GM21528 (cell line): ENCODE results near the gene MAGEB17.

Source experiments
- ATAC-seq: cut with Tn5 transposase; IDR thresholded peaks from one replicate; pipeline ENCODE4 v1.9.1; 2021; ENCODE audit warnings: mild to moderate bottlenecking, moderate library complexity; ENCODE audit not compliant: unreplicated experiment, low FRiP score

MAGEB17 gene

DNA sequence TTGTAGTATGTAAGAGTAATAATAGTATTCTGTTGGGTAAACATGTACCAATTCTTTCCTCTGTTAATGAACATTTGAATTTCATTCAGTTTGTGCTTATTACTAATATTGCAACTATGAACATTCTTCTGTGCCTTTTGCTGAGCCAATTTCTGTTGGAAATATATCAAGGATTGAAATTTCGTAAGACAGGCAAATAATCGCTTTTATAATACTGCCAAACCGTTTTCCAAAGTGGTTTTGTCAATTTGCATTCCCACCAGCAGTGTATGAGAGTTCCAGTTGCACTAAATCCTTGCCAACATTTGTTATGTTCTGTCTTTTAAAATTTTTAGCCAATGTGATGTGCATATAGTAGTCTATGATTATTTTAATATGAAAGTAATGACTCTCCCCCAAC lies 38.6 kb downstream of the MAGEB17 start:
- ATAC-seq: no peak

DNA sequence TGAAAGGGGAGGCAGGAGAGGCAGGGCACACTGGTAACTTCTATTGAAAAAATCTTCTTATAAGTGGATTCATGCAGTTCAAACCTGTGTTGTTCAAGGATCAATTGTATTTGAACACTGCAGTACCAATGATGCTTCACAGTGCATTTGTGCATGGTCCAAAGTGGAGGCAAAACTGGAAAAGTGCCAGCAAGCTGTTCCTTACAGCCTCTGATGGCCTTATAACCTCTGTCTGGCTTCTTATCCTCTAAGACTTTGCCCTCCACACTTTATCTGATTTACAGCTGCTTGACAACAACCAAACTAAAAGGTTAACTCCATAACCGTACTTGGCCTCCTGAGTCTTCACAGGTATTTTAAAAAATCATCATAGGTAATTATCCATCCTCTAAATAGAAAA lies 40.4 kb downstream of the MAGEB17 start:
- ATAC-seq: no peak

DNA sequence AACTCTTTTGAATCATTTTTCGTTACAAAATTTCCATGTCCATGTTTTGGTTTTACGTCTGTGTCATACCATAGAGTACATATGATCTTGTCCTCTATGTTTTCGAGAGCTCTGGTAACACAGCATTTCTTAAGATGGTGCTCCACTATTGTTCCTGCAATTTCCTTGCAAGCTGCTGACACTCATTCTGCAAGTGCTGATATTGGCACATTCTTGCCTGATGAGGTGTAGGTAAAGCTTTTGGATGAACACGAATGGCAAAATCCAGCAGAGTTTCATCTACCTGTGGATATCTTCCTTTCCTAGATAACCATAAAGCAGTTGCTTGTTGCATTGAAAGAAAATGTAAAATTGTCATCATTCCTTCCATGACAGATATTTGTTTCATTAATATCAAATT lies 41.3 kb downstream of the MAGEB17 start:
- ATAC-seq: no peak

DNA sequence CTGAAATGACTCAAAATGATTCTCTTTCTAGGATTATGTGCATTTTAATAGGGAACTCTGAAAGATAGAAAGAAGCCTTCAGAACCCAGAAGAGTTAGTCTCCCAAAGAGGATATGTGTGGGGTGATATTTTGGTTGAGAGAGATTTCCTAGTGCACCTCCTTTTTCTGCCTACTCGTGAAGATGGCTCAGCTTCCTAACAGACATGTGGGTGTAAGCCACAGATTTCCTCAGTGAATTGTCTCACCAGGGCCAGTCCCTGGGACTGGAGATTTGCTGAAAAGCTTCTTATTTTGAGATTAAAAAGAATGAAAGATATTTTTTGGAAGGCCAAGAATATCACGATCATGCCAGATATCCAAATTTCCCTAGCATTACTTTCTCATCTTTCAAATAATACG lies 42.8 kb downstream of the MAGEB17 start:
- no peak for ATAC-seq

GRCh38 chrX:16212024-16212423 lies 44.7 kb downstream of the MAGEB17 start:
- no peak for ATAC-seq

GRCh38 chrX:16212436-16212835 lies 45.2 kb downstream of the MAGEB17 start:
- no peak for ATAC-seq

- no peak for ATAC-seq
Observed at GRCh38 chrX:16213961-16214360, 46.7 kb downstream of the MAGEB17 start.

DNA sequence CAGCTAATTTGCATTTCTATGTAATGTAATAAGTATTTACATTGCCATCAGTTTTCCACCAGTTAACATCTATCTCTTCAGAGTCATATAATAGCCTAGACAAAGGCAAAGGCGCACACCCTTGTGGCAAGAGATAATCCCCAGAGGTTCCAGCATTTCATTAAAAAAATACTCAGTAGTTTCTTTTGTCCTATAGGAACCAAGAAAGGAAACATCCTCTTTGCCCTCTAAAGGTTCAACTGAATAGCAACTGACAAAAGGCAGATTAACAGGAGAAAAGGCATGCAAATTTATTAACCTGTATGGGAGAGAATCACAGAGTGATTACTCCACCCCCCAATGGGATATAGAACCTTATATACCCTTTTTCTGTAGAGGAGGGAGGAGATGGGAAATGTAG lies 48.4 kb downstream of the MAGEB17 start:
- ATAC-seq: no peak
